Measurements from ENCODE around the gene GNAI3. TPM values are rescaled to one million over a fixed set of nuclear protein-coding genes. Genes with fewer than 3 reads are reported as not detected.

Gene GNAI3
- total and polyA plus RNA-seq, 2 donors (not counting 3 experiments of a cell fraction or from before 2014, with no cell fraction given), result 5.0 to 14.0 TPM

- ChIA-PET POLR2A (no interaction called here), CTCF (interaction anchor here (1.0 to 5.6 kb wide), 10 partner anchors 13 to 332 kb away, joined by 3 to 144 read pairs (median 16); partner anchors contain the start of genes AHCYL1 and GSTM1)
- Histone ChIP-seq H3K9me3 (replicated peaks; ENCODE audit: control insufficient read depth, insufficient read depth, low read length) (no peaks in the 10 kb centered on the region), H3K4me2 (ENCODE audit: insufficient read depth, low read length) (no peak overlapping the region), H3K4me1 (ENCODE audit: control insufficient read depth, extremely low read depth, insufficient read depth, low read length) (peaks cover 4% of the 10 kb centered on the region), H4K20me1 (replicated peaks; ENCODE audit: control insufficient read depth, extremely low read depth, insufficient read depth, low read length) (no peaks in the 10 kb centered on the region), H3K79me2 (ENCODE audit: control insufficient read depth, insufficient read depth, low read length) (no peaks in the 10 kb centered on the region), H2AFZ (ENCODE audit: low read depth, low read length) (no peak overlapping the region), H3K27me3 (ENCODE audit: control insufficient read depth in 2 of 2, insufficient read depth in 2 of 2, low read length in 2 of 2) (peaks cover 16 to 23% of the 10 kb centered on the region in 2 experiments), H3K9me1 (replicated peaks; ENCODE audit: control insufficient read depth, extremely low read depth, insufficient read depth, low read length) (no peaks in the 10 kb centered on the region), H3K9ac (replicated peaks; ENCODE audit: extremely low read depth, insufficient read depth, low read length) (no peak overlapping the region), H3K27ac (ENCODE audit: insufficient read depth, low read depth, low read length) (no peak overlapping the region), H3K36me3 (ENCODE audit: control insufficient read depth in 2 of 2, extremely low read depth in 1 of 2, insufficient read depth in 2 of 2, low read length in 2 of 2) (no peaks in the 10 kb centered on the region), H3K4me3 (replicated peaks in 1 of 3; ENCODE audit: insufficient read depth in 1 of 3, low read depth in 1 of 3, low read length in 3 of 3) (no peak overlapping the region)
- no peak for FAIRE-seq
- no TSS peak for BruUV-seq (replicated peaks)
- no peak for DNase-seq (ENCODE audit: low read depth, low spot score)
- intact Hi-C loops (cut with micrococcal nuclease), result no loop called here
- dilution Hi-C loops (cut with MboI; ENCODE audit: extremely low pct_ligation_motif_present, low sequenced_read_pairs), result no loop called here
- TF ChIP-seq POLR2AphosphoS5 (IDR thresholded peaks at IDR 0.05; ENCODE audit: insufficient read depth, low read depth, low read length) (no peak), POLR2A (IDR thresholded peaks at IDR 0.05; ENCODE audit: low read depth, low read length) (no peak), JUN (IDR thresholded peaks at IDR 0.05; ENCODE audit: borderline replicate concordance, insufficient read depth, insufficient read length, low read depth) (no peak), GATA2 (IDR thresholded peaks at IDR 0.05; ENCODE audit: insufficient read depth, insufficient read length, low read depth, low read length) (no peak), CTCF (IDR thresholded peaks at IDR 0.05; ENCODE audit: extremely low read depth in 1 of 2, insufficient read depth in 1 of 2, low read depth in 1 of 2, low read length in 2 of 2) (no peak), MYC (IDR thresholded peaks at IDR 0.05; ENCODE audit: low read depth, low read length) (no peak), FOS (IDR thresholded peaks at IDR 0.05; ENCODE audit: borderline replicate concordance, insufficient read depth, low read length) (no peak)
Measured at GRCh38 chr1:109652402-109652801, 104.0 kb downstream of the GNAI3 start.

Data from endothelial cell of umbilical vein (primary cell).